ENCODE results near the gene BET1.

The BET1 gene

GRCh38 chr7:93957767-93958166 lies 46.4 kb downstream of the BET1 start:
- no peak for DNase-seq (ENCODE audit: low spot score)

- DNase-seq (ENCODE audit: low spot score) = no peak
Measured at GRCh38 chr7:93955304-93955703, 48.9 kb downstream of the BET1 start.

- no peak for DNase-seq (ENCODE audit: low spot score)
Measured at GRCh38 chr7:93949423-93949822, 54.7 kb downstream of the BET1 start.

GRCh38 chr7:93948873-93949272 lies 55.3 kb downstream of the BET1 start:
- DNase-seq (ENCODE audit: low spot score) = no peak

- no peak for DNase-seq (ENCODE audit: low spot score)
Measured at GRCh38 chr7:93948106-93948505, 56.0 kb downstream of the BET1 start.

GRCh38 chr7:93945756-93946535 lies 58.2 kb downstream of the BET1 start:
- no peak for DNase-seq (ENCODE audit: low spot score)

GRCh38 chr7:93945083-93945482 lies 59.1 kb downstream of the BET1 start:
- DNase-seq (ENCODE audit: low spot score) = no peak

- DNase-seq (ENCODE audit: low spot score) = no peak
Measured at GRCh38 chr7:93944673-93945072, 59.5 kb downstream of the BET1 start.

GRCh38 chr7:93943816-93944540 lies 60.2 kb downstream of the BET1 start:
- DNase-seq (ENCODE audit: low spot score) = no peak
